ENCODE data around the gene NLRP5. TPM values are rescaled to one million over a fixed set of nuclear protein-coding genes. Genes with fewer than 3 reads are reported as not detected.

NLRP5 gene
- total and polyA plus RNA-seq, 2 of the 4 experiments (the other 2 are of a cell fraction), result not detected

GRCh38 chr19:56091751-56092546 lies 105.4 kb downstream of the NLRP5 start:
- ChIA-PET CTCF (interaction anchor here (0.7 to 1.7 kb wide), 3 partner anchors 11 to 26 kb away, joined by 3 to 7 read pairs (median 3); no protein-coding TSS in a partner anchor), POLR2A (ENCODE audit: unreplicated experiment) (interaction anchor here (0.6 kb wide), 1 partner anchor 23 kb away, joined by 23 read pairs; no protein-coding TSS in a partner anchor)
- no peaks in the 10 kb centered on the region for H3K9me1 ChIP-seq (ENCODE audit: insufficient read depth, low read length)
- TF ChIP-seq, protein P1, sequence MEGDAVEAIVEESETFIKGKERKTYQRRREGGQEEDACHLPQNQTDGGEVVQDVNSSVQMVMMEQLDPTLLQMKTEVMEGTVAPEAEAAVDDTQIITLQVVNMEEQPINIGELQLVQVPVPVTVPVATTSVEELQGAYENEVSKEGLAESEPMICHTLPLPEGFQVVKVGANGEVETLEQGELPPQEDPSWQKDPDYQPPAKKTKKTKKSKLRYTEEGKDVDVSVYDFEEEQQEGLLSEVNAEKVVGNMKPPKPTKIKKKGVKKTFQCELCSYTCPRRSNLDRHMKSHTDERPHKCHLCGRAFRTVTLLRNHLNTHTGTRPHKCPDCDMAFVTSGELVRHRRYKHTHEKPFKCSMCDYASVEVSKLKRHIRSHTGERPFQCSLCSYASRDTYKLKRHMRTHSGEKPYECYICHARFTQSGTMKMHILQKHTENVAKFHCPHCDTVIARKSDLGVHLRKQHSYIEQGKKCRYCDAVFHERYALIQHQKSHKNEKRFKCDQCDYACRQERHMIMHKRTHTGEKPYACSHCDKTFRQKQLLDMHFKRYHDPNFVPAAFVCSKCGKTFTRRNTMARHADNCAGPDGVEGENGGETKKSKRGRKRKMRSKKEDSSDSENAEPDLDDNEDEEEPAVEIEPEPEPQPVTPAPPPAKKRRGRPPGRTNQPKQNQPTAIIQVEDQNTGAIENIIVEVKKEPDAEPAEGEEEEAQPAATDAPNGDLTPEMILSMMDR (conservative IDR thresholded peaks at IDR 0.05; ENCODE audit: low read depth, low read length), result no peak
- TF ChIP-seq RFX5 (IDR thresholded peaks at IDR 0.05; ENCODE audit: low read depth, low read length) (no peak), POLR2A (IDR thresholded peaks at IDR 0.05; ENCODE audit: low read depth, low read length) (no peak), USF2 (IDR thresholded peaks at IDR 0.05; ENCODE audit: low read depth, low read length) (no peak), SMC3 (IDR thresholded peaks at IDR 0.05; ENCODE audit: low read depth, low read length) (no peak), CHD1 (IDR thresholded peaks at IDR 0.05; ENCODE audit: low read depth, low read length) (no peak), BHLHE40 (IDR thresholded peaks at IDR 0.05; ENCODE audit: low read depth, low read length) (no peak), CEBPB (IDR thresholded peaks at IDR 0.05; ENCODE audit: low read depth, low read length) (no peak), FOS (IDR thresholded peaks at IDR 0.05; ENCODE audit: low read depth, low read length) (no peak), MAZ (IDR thresholded peaks at IDR 0.05; ENCODE audit: borderline replicate concordance, low read depth, low read length) (no peak), MAFK (IDR thresholded peaks at IDR 0.05; ENCODE audit: low read depth, low read length) (no peak), RAD21 (IDR thresholded peaks at IDR 0.05; ENCODE audit: low read length) (no peak), MXI1 (IDR thresholded peaks at IDR 0.05; ENCODE audit: borderline replicate concordance, low read depth, low read length) (no peak), NFE2L2 (IDR thresholded peaks at IDR 0.05; ENCODE audit: low read depth, low read length) (no peak), RCOR1 (IDR thresholded peaks at IDR 0.05; ENCODE audit: insufficient replicate concordance, low read length) (no peak)

More at GRCh38 chr19:56091751-56092546, 105.4 kb downstream of the NLRP5 start:
- Histone ChIP-seq H3K36me3 (ENCODE audit: control insufficient read depth, insufficient read depth, low read length) (peaks cover 35% of the 10 kb centered on the region), H4K8ac (ENCODE audit: low read depth in 2 of 2, low read length in 2 of 2) (no peak overlapping the region), H4K20me1 (ENCODE audit: insufficient read depth, low read length) (peaks cover 45% of the 10 kb centered on the region), H3K4ac (ENCODE audit: low read depth, low read length) (no peak overlapping the region), H3K4me2 (ENCODE audit: low read depth, low read length) (no peak overlapping the region), H3K4me1 (ENCODE audit: control insufficient read depth, insufficient read depth, low read length) (peaks cover 3% of the 10 kb centered on the region; the same call in 1 of the 2 replicates), H4K91ac (ENCODE audit: insufficient read depth, low read depth, low read length) (no peak overlapping the region), H3K56ac (ENCODE audit: extremely low read depth, insufficient read depth, low read length) (no peak overlapping the region), H2AK5ac (ENCODE audit: low read depth, low read length) (no peak overlapping the region), H3K4me3 (ENCODE audit: insufficient read depth, low read depth, low read length) (no peak overlapping the region), H3K23ac (ENCODE audit: low read depth, low read length) (no peak overlapping the region), H2BK120ac (ENCODE audit: low read depth, low read length) (no peak overlapping the region), H2BK5ac (ENCODE audit: low read depth, low read length, poor library complexity, severe bottlenecking) (no peak overlapping the region), H3K27me3 (ENCODE audit: control insufficient read depth, insufficient read depth, low read length) (no peaks in the 10 kb centered on the region), H2AFZ (replicated peaks; ENCODE audit: low read length, poor library complexity) (no peak overlapping the region), H2AK9ac (replicated peaks; ENCODE audit: low read depth, low read length, poor library complexity) (no peak overlapping the region), H2BK15ac (ENCODE audit: low read depth, low read length) (no peak overlapping the region), H2BK20ac (ENCODE audit: low read depth, low read length) (no peak overlapping the region), H4K5ac (ENCODE audit: low read depth, low read length) (no peak overlapping the region), H3K18ac (ENCODE audit: low read depth, low read length) (no peak overlapping the region), H3K79me1 (ENCODE audit: low read depth in 1 of 2, low read length in 2 of 2) (peaks cover 25 to 56% of the 10 kb centered on the region in 2 experiments), H3K14ac (replicated peaks; ENCODE audit: low read depth, low read length) (no peak overlapping the region), H3K9ac (ENCODE audit: low read depth, low read length) (no peak overlapping the region), H3K9me3 (ENCODE audit: control insufficient read depth, insufficient read depth, low read length) (peaks cover 11% of the 10 kb centered on the region), H3K27ac (ENCODE audit: insufficient read depth, low read length) (no peak overlapping the region)
- ATAC-seq (ENCODE audit: low read depth) (no peak), DNase-seq (no peak)
- BruUV-seq (replicated peaks), result no TSS peak
- WGBS, 2 experiments (ENCODE audit: extremely low coverage in 2 of 2, insufficient read length in 1 of 2), result 92% methylated on average over 20 of the region's 38 CpGs; no CpG with 5 or more reads in 1 of the 2 experiments
- dilution Hi-C loops (cut with HindIII; ENCODE audit: low sequenced_read_pairs, unreplicated experiment) (no loop called here), intact Hi-C loops (cut with micrococcal nuclease) (no loop called here), in situ Hi-C loops (cut with MboI; ENCODE audit: low sequenced_read_pairs) (no loop called here)
